Measurements from ENCODE around the gene ACVR2B.

Gene ACVR2B

GRCh38 chr3:38534180-38534579, 80.5 kb downstream of the ACVR2B start:
- no peak for FAIRE-seq

GRCh38 chr3:38534604-38535003, 80.9 kb downstream of the ACVR2B start:
- FAIRE-seq = no peak

- FAIRE-seq = no peak
Measured at GRCh38 chr3:38536671-38537070, 83.0 kb downstream of the ACVR2B start.

- FAIRE-seq = no peak
Measured at GRCh38 chr3:38538773-38539353, 85.2 kb downstream of the ACVR2B start.

- no peak for FAIRE-seq
Measured at GRCh38 chr3:38541806-38542205, 88.1 kb downstream of the ACVR2B start.

All from TTC549 (cell line).